Measurements from ENCODE around the gene MTUS2. TPM values are rescaled to one million over a fixed set of nuclear protein-coding genes. Genes with fewer than 3 reads are reported as not detected.

The MTUS2 gene
- total RNA-seq, 6 donors from 2014 or later: 0.11 to 1.6 (median 0.20) TPM; not detected in 1

- no peak for DNase-seq
- Histone ChIP-seq H3K4me1 (no peaks in the 10 kb centered on the region), H3K27ac (no peak overlapping the region), H3K36me3 (no peaks in the 10 kb centered on the region), H3K27me3 (no peaks in the 10 kb centered on the region), H3K4me3 (no peak overlapping the region), H3K9me3 (no peaks in the 10 kb centered on the region)
- TF ChIP-seq POLR2A (IDR thresholded peaks at IDR 0.05): no peak
- TF ChIP-seq EP300 (IDR thresholded peaks at IDR 0.05): no peak
- no peak for TF ChIP-seq CTCF (IDR thresholded peaks at IDR 0.05)
- no peak for TF ChIP-seq POLR2AphosphoS5 (IDR thresholded peaks at IDR 0.05)
- 56 to 74% methylated on average over 2 of the region's 2 CpGs for WGBS, 2 donors
- ATAC-seq (ENCODE audit: low FRiP score in 2 of 2): no peak
Observed at GRCh38 chr13:28850226-28850625, 30.1 kb downstream of the MTUS2 start.

- H3K27me3 ChIP-seq: no peaks in the 10 kb centered on the region
- no peaks in the 10 kb centered on the region for H3K9me3 ChIP-seq
- H3K27ac ChIP-seq: no peak overlapping the region
- H3K4me1 ChIP-seq: no peaks in the 10 kb centered on the region
- 69 to 75% methylated on average over 6 of the region's 6 CpGs for WGBS, 2 donors
- TF ChIP-seq POLR2A (IDR thresholded peaks at IDR 0.05): no peak
- TF ChIP-seq CTCF (IDR thresholded peaks at IDR 0.05): no peak
- TF ChIP-seq POLR2AphosphoS5 (IDR thresholded peaks at IDR 0.05): no peak
- no peak for TF ChIP-seq EP300 (IDR thresholded peaks at IDR 0.05)
- DNase-seq (no peak), ATAC-seq (ENCODE audit: low FRiP score in 2 of 2) (no peak)
- H3K4me3 ChIP-seq: no peak overlapping the region
- no peaks in the 10 kb centered on the region for H3K36me3 ChIP-seq
Observed at GRCh38 chr13:28851422-28851821, 31.3 kb downstream of the MTUS2 start.

GRCh38 chr13:28854657-28855056, 34.5 kb downstream of the MTUS2 start:
- ATAC-seq (ENCODE audit: low FRiP score in 2 of 2) (no peak), DNase-seq (no peak)
- no peak overlapping the region for H3K4me3 ChIP-seq
- no peaks in the 10 kb centered on the region for H3K9me3 ChIP-seq
- TF ChIP-seq POLR2A (IDR thresholded peaks at IDR 0.05): no peak
- TF ChIP-seq POLR2AphosphoS5 (IDR thresholded peaks at IDR 0.05): no peak
- no peak for TF ChIP-seq EP300 (IDR thresholded peaks at IDR 0.05)
- TF ChIP-seq CTCF (IDR thresholded peaks at IDR 0.05): no peak
- H3K4me1 ChIP-seq: no peaks in the 10 kb centered on the region
- no peaks in the 10 kb centered on the region for H3K27me3 ChIP-seq
- no peaks in the 10 kb centered on the region for H3K36me3 ChIP-seq
- H3K27ac ChIP-seq: no peak overlapping the region
- WGBS, 2 donors: 49 to 61% methylated on average over 4 of the region's 4 CpGs

- no peaks in the 10 kb centered on the region for H3K27me3 ChIP-seq
- ATAC-seq (ENCODE audit: low FRiP score in 2 of 2) (no peak), DNase-seq (no peak)
- H3K4me3 ChIP-seq: no peak overlapping the region
- H3K27ac ChIP-seq: no peak overlapping the region
- TF ChIP-seq POLR2A (IDR thresholded peaks at IDR 0.05) (no peak), CTCF (IDR thresholded peaks at IDR 0.05) (no peak), POLR2AphosphoS5 (IDR thresholded peaks at IDR 0.05) (no peak), EP300 (IDR thresholded peaks at IDR 0.05) (no peak)
- H3K4me1 ChIP-seq: no peaks in the 10 kb centered on the region
- H3K9me3 ChIP-seq: no peaks in the 10 kb centered on the region
- H3K36me3 ChIP-seq: no peaks in the 10 kb centered on the region
- 79 to 88% methylated on average over 5 to 6 of the region's 6 CpGs for WGBS, 2 donors
Observed at GRCh38 chr13:28856287-28856686, 36.1 kb downstream of the MTUS2 start.

GRCh38 chr13:28859069-28859468, 38.9 kb downstream of the MTUS2 start:
- no peak for TF ChIP-seq CTCF (IDR thresholded peaks at IDR 0.05)
- no peak for TF ChIP-seq EP300 (IDR thresholded peaks at IDR 0.05)
- no peak for TF ChIP-seq POLR2A (IDR thresholded peaks at IDR 0.05)
- no peak for TF ChIP-seq POLR2AphosphoS5 (IDR thresholded peaks at IDR 0.05)
- WGBS, 2 donors: 87 to 97% methylated on average over 2 of the region's 2 CpGs
- ATAC-seq (ENCODE audit: low FRiP score in 2 of 2): no peak

More at GRCh38 chr13:28859069-28859468, 38.9 kb downstream of the MTUS2 start:
- Histone ChIP-seq H3K4me3 (no peak overlapping the region), H3K9me3 (no peaks in the 10 kb centered on the region), H3K27ac (no peak overlapping the region), H3K4me1 (no peaks in the 10 kb centered on the region), H3K27me3 (no peaks in the 10 kb centered on the region), H3K36me3 (no peaks in the 10 kb centered on the region)
- no peak for DNase-seq
